ENCODE data around the gene HMGN5. TPM values are rescaled to one million over a fixed set of nuclear protein-coding genes. Genes with fewer than 3 reads are reported as not detected.

Gene HMGN5, protein sequence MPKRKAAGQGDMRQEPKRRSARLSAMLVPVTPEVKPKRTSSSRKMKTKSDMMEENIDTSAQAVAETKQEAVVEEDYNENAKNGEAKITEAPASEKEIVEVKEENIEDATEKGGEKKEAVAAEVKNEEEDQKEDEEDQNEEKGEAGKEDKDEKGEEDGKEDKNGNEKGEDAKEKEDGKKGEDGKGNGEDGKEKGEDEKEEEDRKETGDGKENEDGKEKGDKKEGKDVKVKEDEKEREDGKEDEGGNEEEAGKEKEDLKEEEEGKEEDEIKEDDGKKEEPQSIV
- total RNA-seq, result 3.1 TPM
- long read RNA-seq, partial matches to known transcripts, result 0 of 2 reads
- long read RNA-seq, other reads (novel, unspliced or antisense), result 0 of 2 reads

GRCh38 chrX:81201671-81202455, at the start of gene HMGN5, which contains the start of gene SH3BGRL:
Gene HMGN5, minus strand, starts transcription at chrX:81201913. Its CDS starts 80,364 bp downstream, at chrX:81121549.
Gene SH3BGRL, plus strand, starts transcription at chrX:81202102. Its CDS starts 99 bp downstream, at chrX:81202201.
- no peak for TF ChIP-seq CTCF (IDR thresholded peaks at IDR 0.05; ENCODE audit: borderline replicate concordance)
- peak; percentile 81 for DNase-seq

DNA sequence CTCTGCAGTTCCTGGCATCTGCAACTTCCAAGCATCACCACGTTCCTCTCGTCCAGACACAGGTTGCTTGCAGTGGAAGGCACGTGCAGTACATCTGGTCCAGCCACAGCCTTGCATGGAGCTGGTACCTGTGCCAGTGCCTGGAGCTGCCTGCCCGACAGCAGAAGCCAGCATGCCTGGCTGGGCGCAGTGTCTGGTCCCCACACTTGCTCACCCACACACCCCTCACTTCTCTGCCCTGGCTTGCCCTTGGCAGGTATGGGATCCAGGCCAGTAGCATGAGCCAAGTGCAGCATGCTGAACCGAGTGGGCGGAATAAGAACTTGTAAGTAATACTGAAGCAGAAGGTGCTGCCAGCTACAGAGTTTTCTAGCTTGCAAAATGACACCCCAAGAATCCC, 40.0 kb upstream of the HMGN5 start:
- H3K27me3 ChIP-seq (ENCODE audit: low read depth), result no peaks in the 10 kb centered on the region
- no peak for TF ChIP-seq CTCF (IDR thresholded peaks at IDR 0.05; ENCODE audit: borderline replicate concordance)
- intact Hi-C loops (cut with micrococcal nuclease), result no loop called here
- DNase-seq, result no peak
- no peaks in the 10 kb centered on the region for H3K36me3 ChIP-seq
- no peak overlapping the region for H3K27ac ChIP-seq (replicated peaks)
- no peaks in the 10 kb centered on the region for H3K9me3 ChIP-seq (replicated peaks)
- no peak overlapping the region for H3K4me3 ChIP-seq
- no peaks in the 10 kb centered on the region for H3K4me1 ChIP-seq

More at GRCh38 chrX:81201671-81202455, at the start of gene HMGN5, which contains the start of gene SH3BGRL:
- peak within 1 kb of the TSS; percentile 78 for H3K27ac ChIP-seq (replicated peaks)
- H3K36me3 ChIP-seq, result no peaks in the 10 kb centered on the region
- intact Hi-C loops (cut with micrococcal nuclease), result no loop called here
- no peaks in the 10 kb centered on the region for H3K9me3 ChIP-seq (replicated peaks)
- H3K4me1 ChIP-seq, result no peaks in the 10 kb centered on the region
- H3K4me3 ChIP-seq, result peak within 1 kb of the TSS; percentile 70
- H3K27me3 ChIP-seq (ENCODE audit: low read depth), result no peaks in the 10 kb centered on the region

DNA sequence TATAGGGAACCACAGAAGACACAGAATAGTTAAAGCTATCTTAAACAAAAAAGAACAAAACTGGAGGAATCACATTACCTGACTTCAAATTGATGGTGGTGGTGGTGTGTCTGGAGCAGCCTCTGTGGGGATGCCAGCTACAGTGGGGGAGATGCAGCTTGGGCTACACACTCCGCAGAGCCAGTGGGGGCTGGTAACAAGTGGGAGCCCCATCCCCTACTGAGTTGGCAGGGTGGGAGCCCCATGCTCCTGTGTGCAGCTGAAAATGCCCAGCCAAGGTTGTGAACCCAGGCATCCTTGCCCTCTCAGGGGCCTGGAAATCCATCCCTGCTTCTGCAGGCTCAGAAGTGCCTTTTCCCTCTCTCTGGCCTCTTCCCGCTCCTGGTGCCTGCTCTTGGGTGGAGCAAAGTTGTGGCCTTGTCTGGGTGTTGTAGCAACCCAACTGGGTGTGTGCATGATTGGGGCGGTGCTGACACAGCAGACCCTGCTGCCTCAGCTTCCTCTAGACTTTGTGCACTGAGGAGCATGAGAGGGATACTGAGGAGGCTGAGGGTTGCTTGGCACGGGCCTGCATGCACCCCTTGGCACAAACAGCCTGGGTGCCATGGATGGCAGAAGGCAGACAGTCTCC, 39.1 kb upstream of the HMGN5 start:
- TF ChIP-seq CTCF (IDR thresholded peaks at IDR 0.05; ENCODE audit: borderline replicate concordance), result no peak
- no peaks in the 10 kb centered on the region for H3K36me3 ChIP-seq

DNA sequence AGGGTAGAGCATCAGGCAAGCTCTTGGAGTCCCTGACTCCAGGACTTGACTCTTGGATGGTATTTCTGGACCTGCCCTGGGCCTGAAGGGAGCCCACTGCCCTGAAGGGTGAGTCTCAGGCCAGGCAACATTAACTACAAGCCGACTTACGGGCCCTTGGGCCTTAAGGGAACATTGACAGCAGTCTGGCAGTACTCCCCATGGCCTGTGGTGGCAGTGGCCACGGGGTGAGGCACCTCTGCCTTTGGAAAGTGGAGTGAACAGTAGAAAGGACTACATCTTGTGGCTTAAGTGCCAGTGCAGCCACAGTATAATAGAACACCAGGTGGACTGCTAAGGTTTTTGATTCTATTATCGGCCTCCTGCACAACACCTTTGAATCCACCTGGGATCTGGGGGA, 36.5 kb upstream of the HMGN5 start:
- no peaks in the 10 kb centered on the region for H3K27me3 ChIP-seq (ENCODE audit: low read depth)
- H3K4me3 ChIP-seq, result no peak overlapping the region
- intact Hi-C loops (cut with micrococcal nuclease), result no loop called here
- no peak for DNase-seq
- no peaks in the 10 kb centered on the region for H3K4me1 ChIP-seq
- no peak for TF ChIP-seq CTCF (IDR thresholded peaks at IDR 0.05; ENCODE audit: borderline replicate concordance)
- no peak overlapping the region for H3K27ac ChIP-seq (replicated peaks)
- H3K9me3 ChIP-seq (replicated peaks), result no peaks in the 10 kb centered on the region
- no peaks in the 10 kb centered on the region for H3K36me3 ChIP-seq

More for the DNA sequence above, 39.1 kb upstream of the HMGN5 start:
- H3K4me3 ChIP-seq, result no peak overlapping the region
- H3K9me3 ChIP-seq (replicated peaks), result no peaks in the 10 kb centered on the region
- H3K4me1 ChIP-seq, result no peaks in the 10 kb centered on the region
- DNase-seq, result no peak
- intact Hi-C loops (cut with micrococcal nuclease), result no loop called here
- no peaks in the 10 kb centered on the region for H3K27me3 ChIP-seq (ENCODE audit: low read depth)
- no peak overlapping the region for H3K27ac ChIP-seq (replicated peaks)

GRCh38 chrX:81237516-81237915, 35.8 kb upstream of the HMGN5 start:
- TF ChIP-seq CTCF (IDR thresholded peaks at IDR 0.05; ENCODE audit: borderline replicate concordance), result no peak
- no peaks in the 10 kb centered on the region for H3K36me3 ChIP-seq
- no peaks in the 10 kb centered on the region for H3K4me1 ChIP-seq
- no peak for DNase-seq
- no peak overlapping the region for H3K27ac ChIP-seq (replicated peaks)
- intact Hi-C loops (cut with micrococcal nuclease), result no loop called here
- no peak overlapping the region for H3K4me3 ChIP-seq
- no peaks in the 10 kb centered on the region for H3K27me3 ChIP-seq (ENCODE audit: low read depth)
- H3K9me3 ChIP-seq (replicated peaks), result no peaks in the 10 kb centered on the region

Data from left ventricle myocardium inferior (tissue), 1 donor.